Subcutaneous adipose tissue (tissue), 4 donors: ENCODE data around the gene PRSS48. TPM values are rescaled to one million over a fixed set of nuclear protein-coding genes. Genes with fewer than 3 reads are reported as not detected.

Experiments used
- CTCF ChIP-seq: fragments of 450-650 bp; IDR thresholded peaks from one replicate; pipeline ENCODE4 v1.5.1; 2016; ENCODE audit warnings: low read depth, mild to moderate bottlenecking, control low read depth, antibody characterized with exemption, moderate library complexity
- small RNA-seq: library from RNA; depleted of rRNA; stranded (forward); fragments of <200 nt; gene quantifications from one replicate; pipeline ENCODE3, GENCODE V24; 2016
- total RNA-seq, 4 donors: library from RNA; depleted of rRNA; stranded (reverse); fragments of >200 nt; gene quantifications; one replicate each; pipeline ENCODE4 v1.1.0, GENCODE V29; 2016

The PRSS48 gene
- total RNA-seq, 4 donors from 2014 or later: not detected

GRCh38 chr4:151331276-151332042, 54.5 kb downstream of the PRSS48 start:
- no peak for TF ChIP-seq CTCF

DNA sequence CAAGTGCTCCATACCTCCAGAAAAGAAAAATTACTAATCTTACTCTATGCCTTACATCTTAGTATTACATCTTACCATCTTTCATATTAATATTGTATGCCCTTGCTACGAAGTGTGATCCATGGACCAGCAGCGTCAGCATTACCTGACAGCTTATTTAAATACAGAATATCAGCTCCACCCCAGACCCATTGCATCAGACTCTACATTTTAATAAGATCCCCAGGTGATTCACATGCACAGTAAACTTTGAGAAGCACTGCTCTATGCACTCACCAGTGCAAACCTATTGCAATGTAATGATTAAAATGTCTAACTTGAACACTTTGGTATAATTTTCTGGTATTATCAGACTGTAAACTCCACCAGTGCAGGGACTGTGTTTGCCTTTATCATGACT, 62.5 kb downstream of the PRSS48 start:
- no peak for TF ChIP-seq CTCF

- TF ChIP-seq CTCF: no peak
Measured at GRCh38 chr4:151340751-151341385, 63.9 kb downstream of the PRSS48 start.

Small RNAs within 50 kb of the gene (small RNA-seq; reads per million reads assigned to genes)
- gene AC104819.2: not detected
- not detected for gene RNU6-1282P

Other genes with a start within 250 kb of the PRSS48 start
- gene RPS3A, start 177.5 kb upstream of the PRSS48 start, total RNA-seq: 1,000 to 10,000 TPM; 3,268 to 3,938 (median 3,553) TPM
- 100 to 1,000 TPM; 269 to 357 (median 314) TPM for gene SH3D19, start 48.4 kb downstream of the PRSS48 start, total RNA-seq
- gene FHIP1A, start 132.0 kb downstream of the PRSS48 start, total RNA-seq: under 1 TPM in 3 of 4 donors, not detected in 1; 0.34 to 0.98 (median 0.44) TPM